H1 (cell line): ENCODE results near the gene NAT9. TPM values are rescaled to one million over a fixed set of nuclear protein-coding genes. Genes with fewer than 3 reads are reported as not detected.

Experiments
- CTCF ChIA-PET: fragments of 300-600 bp; sonication (Branson Sonifier 250); formaldehyde crosslinking; loops from one replicate; lab custom pipeline; 2021; ENCODE audit not compliant: partially characterized antibody; lab: Charles Lee
- POLR2A ChIA-PET: fragments of 300-600 bp; sonication (Branson Sonifier 250); formaldehyde crosslinking; loops from one replicate; lab custom pipeline; 2021; ENCODE audit warnings: inconsistent platforms; ENCODE audit not compliant: partially characterized antibody; lab: Charles Lee
- DNase-seq, 2 experiments: peaks; one replicate each; pipeline versions ENCODE4 v3.0.0 to v3.0.0-alpha.2; 2010 to 2022; ENCODE audit warnings: low spot score in 2 of 2, low read depth in 1 of 2, mixed read lengths in 1 of 2
- FAIRE-seq: peaks from 2 replicates; lab custom pipeline; 2011; peaks lifted over from hg19 to GRCh38; lab: Jason Lieb, UNC
- H2AFZ ChIP-seq: 2 replicates; pipeline ENCODE4 v1.8.1; 2012; ENCODE audit warnings: low read length, inconsistent platforms
- H2AK5ac ChIP-seq: 2 replicates; pipeline ENCODE4 v1.6.1; 2013; ENCODE audit warnings: low read depth, low read length
- H2BK120ac ChIP-seq: replicated peaks from 2 replicates; pipeline ENCODE3; 2013; ENCODE audit warnings: low read depth, low read length, inconsistent platforms
- H2BK12ac ChIP-seq: 2 replicates; pipeline ENCODE4 v1.6.1; 2013; ENCODE audit warnings: low read depth, low read length
- H2BK15ac ChIP-seq: 2 replicates; pipeline ENCODE4 v1.6.1; 2013; ENCODE audit warnings: low read length
- H2BK20ac ChIP-seq: 2 replicates; pipeline ENCODE4 v1.6.1; 2013; ENCODE audit warnings: low read length
- H2BK5ac ChIP-seq: 2 replicates; pipeline ENCODE4 v1.6.1; 2013; ENCODE audit warnings: low read depth, low read length
- H3K14ac ChIP-seq: 2 replicates; pipeline ENCODE4 v1.6.1; 2013; ENCODE audit warnings: inconsistent platforms; ENCODE audit not compliant: insufficient read length
- H3K18ac ChIP-seq: 2 replicates; pipeline ENCODE4 v1.6.1; 2013; ENCODE audit warnings: low read length; ENCODE audit errors: extremely low read depth
- H3K23ac ChIP-seq: 2 replicates; pipeline ENCODE4 v1.6.1; 2013; ENCODE audit warnings: inconsistent platforms; ENCODE audit not compliant: insufficient read length
- H3K23me2 ChIP-seq: 2 replicates; pipeline ENCODE4 v1.6.1; 2013; ENCODE audit warnings: low read depth, low read length
- H3K27ac ChIP-seq: 2 replicates; pipeline ENCODE4 v1.6.1; 2011; ENCODE audit warnings: low read depth, low read length, inconsistent platforms
- H3K27me3 ChIP-seq, 4 experiments: replicated peaks in 1 of 4; 1 replicate in 1 of 4; 2 replicates in 3 of 4; pipeline versions ENCODE4 v1.6.1 to v1.8.1; 2011 to 2013; ENCODE audit warnings: low read length in 3 of 4, mild to moderate bottlenecking in 3 of 4, inconsistent platforms in 2 of 4, mixed read lengths in 2 of 4, moderate library complexity in 1 of 4; ENCODE audit not compliant: control insufficient read depth in 3 of 4, insufficient read depth in 3 of 4; ENCODE audit errors: extremely low read depth in 1 of 4
- H3K36me3 ChIP-seq, 4 experiments: 2 replicates each; pipeline versions ENCODE4 v1.6.1 to v1.8.1; 2011 to 2013; ENCODE audit warnings: mild to moderate bottlenecking in 4 of 4, low read length in 3 of 4, moderate library complexity in 2 of 4, control low read depth in 1 of 4, inconsistent platforms in 1 of 4; ENCODE audit not compliant: insufficient read depth in 4 of 4, control insufficient read depth in 2 of 4
- H3K4ac ChIP-seq: replicated peaks from 2 replicates; pipeline ENCODE3; 2013; ENCODE audit warnings: low read length, low read depth, mixed read lengths, inconsistent platforms; ENCODE audit not compliant: insufficient read length
- H3K4me1 ChIP-seq, 4 experiments: replicated peaks in 1 of 4; 1 replicate in 1 of 4; 2 replicates in 3 of 4; pipeline versions ENCODE4 v1.6.1 to v1.8.1; 2011 to 2013; ENCODE audit warnings: low read length in 3 of 4, inconsistent platforms in 2 of 4, mixed read lengths in 1 of 4; ENCODE audit not compliant: insufficient read depth in 4 of 4, control insufficient read depth in 3 of 4
- H3K4me2 ChIP-seq, 2 experiments: 2 replicates each; pipeline versions ENCODE4 v1.6.1 to v1.8.1; 2011 to 2013; ENCODE audit warnings: low read depth in 2 of 2, low read length in 2 of 2, control low read depth in 1 of 2, inconsistent platforms in 1 of 2, mild to moderate bottlenecking in 1 of 2; ENCODE audit not compliant: insufficient read depth in 1 of 2
- H3K4me3 ChIP-seq, 4 experiments: fragments of 200-600, 300-600 bp in 1 of 4; sonication (generic), shearing (Covaris generic), sonication (Bioruptor Twin) in 1 of 4; 2 replicates each; pipeline versions ENCODE4 v1.5.1 to v1.8.1; 2011 to 2016; ENCODE audit warnings: low read length in 4 of 4, low read depth in 3 of 4, control low read depth in 2 of 4, inconsistent platforms in 2 of 4, mild to moderate bottlenecking in 2 of 4, mixed read lengths in 1 of 4, moderate library complexity in 1 of 4; ENCODE audit not compliant: insufficient read depth in 2 of 4; ENCODE audit errors: extremely low read depth in 1 of 4
- H3K56ac ChIP-seq: replicated peaks from 2 replicates; pipeline ENCODE3; 2013; ENCODE audit warnings: low read depth, mild to moderate bottlenecking, mixed read lengths, low read length, inconsistent platforms; ENCODE audit not compliant: insufficient read length
- H3K79me1 ChIP-seq: 2 replicates; pipeline ENCODE4 v1.6.1; 2013; ENCODE audit warnings: low read depth, low read length, control low read depth
- H3K79me2 ChIP-seq, 2 experiments: 2 replicates each; pipeline versions ENCODE4 v1.6.1 to v1.8.1; 2012 to 2013; ENCODE audit warnings: low read length in 2 of 2, mild to moderate bottlenecking in 2 of 2, inconsistent platforms in 1 of 2; ENCODE audit not compliant: insufficient read depth in 2 of 2, control insufficient read depth in 1 of 2
- H3K9ac ChIP-seq, 4 experiments: replicated peaks in 1 of 4; 1 replicate in 1 of 4; 2 replicates in 3 of 4; pipeline versions ENCODE4 v1.6.1 to v1.8.1; 2011 to 2013; ENCODE audit warnings: low read depth in 3 of 4, low read length in 3 of 4, control low read depth in 2 of 4, mild to moderate bottlenecking in 2 of 4, moderate library complexity in 2 of 4, inconsistent platforms in 1 of 4; ENCODE audit errors: extremely low read depth in 1 of 4
- H3K9me3 ChIP-seq, 2 experiments: 2 replicates each; pipeline versions ENCODE4 v1.6.1 to v1.8.1; 2012 to 2013; ENCODE audit warnings: mild to moderate bottlenecking in 2 of 2, moderate library complexity in 2 of 2, control low read depth in 1 of 2, inconsistent platforms in 1 of 2, low read depth in 1 of 2, low read length in 1 of 2, mixed read lengths in 1 of 2; ENCODE audit not compliant: insufficient read depth in 2 of 2
- H4K20me1 ChIP-seq, 2 experiments: replicated peaks in 1 of 2; 2 replicates each; pipeline versions ENCODE3 to v1.8.1; 2011 to 2013; ENCODE audit warnings: inconsistent platforms in 2 of 2, low read length in 2 of 2, mild to moderate bottlenecking in 1 of 2; ENCODE audit not compliant: insufficient read depth in 2 of 2, control insufficient read depth in 1 of 2
- H4K5ac ChIP-seq: 2 replicates; pipeline ENCODE4 v1.6.1; 2013; ENCODE audit warnings: low read length, low read depth, mixed read lengths, inconsistent platforms; ENCODE audit not compliant: insufficient read length
- H4K8ac ChIP-seq: 2 replicates; pipeline ENCODE4 v1.8.0; 2013; ENCODE audit warnings: mild to moderate bottlenecking, moderate library complexity, low read length, inconsistent platforms; ENCODE audit not compliant: insufficient read depth; ENCODE audit errors: extremely low read depth
- H4K91ac ChIP-seq: replicated peaks from 2 replicates; pipeline ENCODE3; 2013; ENCODE audit warnings: low read length, mixed read lengths, inconsistent platforms; ENCODE audit not compliant: insufficient read length
- ASH2L ChIP-seq: fragments of 200-600, 300-600 bp; sonication (generic); IDR thresholded peaks from one replicate; pipeline ENCODE4 v1.7.1; 2017; ENCODE audit warnings: low read length
- BACH1 ChIP-seq: IDR thresholded peaks from 2 replicates; pipeline ENCODE4 v1.6.1; 2012; ENCODE audit warnings: low read length, improper control_type of control experiment
- CBX8 ChIP-seq: fragments of 300-800, 300-1000 bp; sonication (generic); IDR thresholded peaks from 2 replicates; pipeline ENCODE4 v1.7.1; 2016; ENCODE audit warnings: low read depth, low read length, borderline replicate concordance
- E2F6 ChIP-seq: IDR thresholded peaks from 2 replicates; pipeline ENCODE4 v1.6.1; 2012; ENCODE audit warnings: inconsistent platforms
- FOSL1 ChIP-seq: IDR thresholded peaks from 2 replicates; pipeline ENCODE4 v1.6.1; 2011; ENCODE audit warnings: mild to moderate bottlenecking, low read depth, low read length, moderate library complexity; ENCODE audit not compliant: insufficient read depth
- GABPA ChIP-seq: IDR thresholded peaks from 2 replicates; pipeline ENCODE4 v1.6.1; 2011; ENCODE audit warnings: mild to moderate bottlenecking, low read length, moderate library complexity, borderline replicate concordance; ENCODE audit not compliant: insufficient read depth
- KDM5A ChIP-seq: fragments of 200-600 bp; IDR thresholded peaks from 2 replicates; pipeline ENCODE4 v1.7.1; 2012; ENCODE audit warnings: mild to moderate bottlenecking, low read length, inconsistent platforms, mixed read lengths
- MAFK ChIP-seq: IDR thresholded peaks from 2 replicates; pipeline ENCODE4 v1.6.1; 2012; ENCODE audit warnings: low read depth, mild to moderate bottlenecking, improper control_type of control experiment, low read length
- SAP30 ChIP-seq: fragments of 300-600 bp; sonication (generic); IDR thresholded peaks from 2 replicates; pipeline ENCODE4 v1.7.1; 2012; ENCODE audit warnings: low read length, moderate library complexity, mild to moderate bottlenecking, inconsistent platforms; ENCODE audit not compliant: insufficient read depth, insufficient replicate concordance
- SIRT6 ChIP-seq: IDR thresholded peaks from one replicate; pipeline ENCODE4 v1.7.1; 2012; ENCODE audit warnings: low read length, inconsistent platforms
- SP2 ChIP-seq: IDR thresholded peaks from 2 replicates; pipeline ENCODE4 v1.6.1; 2012; ENCODE audit warnings: mild to moderate bottlenecking, low read length, inconsistent platforms
- SUZ12 ChIP-seq: fragments of 200-600 bp; sonication (generic); IDR thresholded peaks from 2 replicates; pipeline ENCODE4 v1.6.1; 2012; ENCODE audit warnings: mild to moderate bottlenecking, inconsistent platforms, low read length, moderate library complexity, mixed read lengths
- TEAD4 ChIP-seq: IDR thresholded peaks from 2 replicates; pipeline ENCODE4 v1.6.1; 2012; ENCODE audit warnings: low read depth, low read length, inconsistent platforms, mixed read lengths
- YY1 ChIP-seq: IDR thresholded peaks from 2 replicates; pipeline ENCODE4 v1.6.1; 2011; ENCODE audit warnings: low read depth, mild to moderate bottlenecking, low read length
- WGBS, 2 experiments: shearing (Covaris generic) in 1 of 2; methylation state at CpG; one replicate each; pipeline versions ENCODE4 v1.1.6 to v1.1.7; 2013 to 2015; ENCODE audit warnings: low lambda C conversion rate in 2 of 2, mixed read lengths in 2 of 2, inconsistent platforms in 1 of 2, low coverage in 1 of 2, missing lambda C conversion rate in 1 of 2; ENCODE audit not compliant: insufficient replicate concordance in 2 of 2, insufficient coverage in 1 of 2, insufficient read length in 1 of 2; ENCODE audit errors: extremely low coverage in 1 of 2, missing lambda C conversion rate in 1 of 2; 5-methylcytosine and 5-hydroxymethylcytosine counted together
- polyA plus RNA-seq, 7 experiments: library from polyadenylated mRNA; depleted of rRNA in 3 of 7; stranded (reverse) in 5 of 7; unstranded in 2 of 7; fragments of >200 nt in 5 of 7; fragments of 200-250 nt in 2 of 7; gene quantifications; 1 replicate in 5 of 7; 2 replicates in 1 of 7; 4 replicates in 1 of 7; pipeline versions ENCODE4 v1.2.1 to v1.2.3, GENCODE V29; 2011 to 2013; ENCODE audit warnings: missing spikeins in 2 of 7, mixed read lengths in 2 of 7
- total RNA-seq: library from RNA; stranded (reverse); fragmentation: NEBNext Ultra II Directional; extraction: Animal tissue kit (Norgen Biotek cat#: 25700); gene quantifications from 2 replicates; pipeline ENCODE4 v1.2.1, GENCODE V29; 2021

NAT9 gene
- total and polyA plus RNA-seq, 2 of the 8 experiments (the other 6 are each of a cell fraction or from before 2014, with no cell fraction given) = 32.3 to 42.7 TPM

GRCh38 chr17:74773871-74774286 is 2.3 kb downstream of the NAT9 start:
- CTCF ChIA-PET = interaction anchor here (0.6 to 99.6 kb wide), 9 partner anchors 8 to 284 kb away, joined by 3 to 2981 read pairs (median 18); partner anchors contain the start of genes FDXR, GRIN2C, NHERF1 and RAB37
- no peak overlapping the region for H2BK20ac ChIP-seq
- peaks cover 5 to 9% of the 10 kb centered on the region in 2 experiments for H4K20me1 ChIP-seq
- WGBS, 2 experiments = 92% methylated on average over 6 of the region's 6 CpGs; no CpG with 5 or more reads in 1 of the 2 experiments
- H3K18ac ChIP-seq = no peak overlapping the region
- H3K23ac ChIP-seq = no peak overlapping the region
- H3K4me1 ChIP-seq = peaks cover 0 to 7% (median 3%) of the 10 kb centered on the region in 4 experiments; a peak in 4 of 7 replicates
- no peak overlapping the region for H2AFZ ChIP-seq
- no peak overlapping the region for H2BK15ac ChIP-seq
- H3K4me3 ChIP-seq = no peak overlapping the region
- H3K14ac ChIP-seq = no peak overlapping the region
- H2BK12ac ChIP-seq = no peak overlapping the region
- H3K79me2 ChIP-seq = peaks cover 0 to 24% of the 10 kb centered on the region in 2 experiments; a peak in 2 of 4 replicates
- POLR2A ChIA-PET = interaction anchor here (1.3 to 5.6 kb wide), 7 partner anchors 9 to 36 kb away, joined by 3 to 54 read pairs (median 7); partner anchors contain the start of genes NHERF1 and RAB37
- no peaks in the 10 kb centered on the region for H3K9me3 ChIP-seq
- H3K79me1 ChIP-seq = 0 out of 2 replicates have a peak, but pooled peaks cover 8% of the 10 kb centered on the region
- no peak overlapping the region for H4K8ac ChIP-seq
- H3K4ac ChIP-seq = no peak overlapping the region
- no peak overlapping the region for H2BK5ac ChIP-seq
- H3K27me3 ChIP-seq = no peaks in the 10 kb centered on the region
- H3K9ac ChIP-seq = no peak overlapping the region
- no peak overlapping the region for H3K4me2 ChIP-seq
- no peak overlapping the region for H2BK120ac ChIP-seq
- no peak overlapping the region for H3K56ac ChIP-seq
- DNase-seq (no peak), FAIRE-seq (no peak)
- H3K36me3 ChIP-seq = peaks cover under 1 to 34% (median 19%) of the 10 kb centered on the region in 4 experiments; a peak in 6 of 8 replicates
- H3K23me2 ChIP-seq = peaks cover 9% of the 10 kb centered on the region
- no peak overlapping the region for H2AK5ac ChIP-seq
- no peak overlapping the region for H3K27ac ChIP-seq
- no peak overlapping the region for H4K5ac ChIP-seq
- H4K91ac ChIP-seq = no peak overlapping the region
- no peak for TF ChIP-seq SAP30
- no peak for TF ChIP-seq YY1
- TF ChIP-seq KDM5A = no peak
- no peak for TF ChIP-seq GABPA
- TF ChIP-seq SIRT6 = no peak
- TF ChIP-seq SUZ12 = no peak
- no peak for TF ChIP-seq FOSL1
- TF ChIP-seq E2F6 = no peak
- TF ChIP-seq BACH1 = no peak
- no peak for TF ChIP-seq SP2
- no peak for TF ChIP-seq CBX8
- no peak for TF ChIP-seq TEAD4
- TF ChIP-seq MAFK = no peak
- no peak for TF ChIP-seq ASH2L
